Fibroblast of the aortic adventitia (primary cell): ENCODE measurements around the gene IQSEC1. TPM values are rescaled to one million over a fixed set of nuclear protein-coding genes. Genes with fewer than 3 reads are reported as not detected.

Experiments used
- DNase-seq: peaks from one replicate; pipeline ENCODE4 v3.0.0-alpha.2; 2010; ENCODE audit warnings: low read depth
- H3K4me3 ChIP-seq: 2 replicates; pipeline ENCODE4 v1.5.1; 2011; ENCODE audit warnings: low read depth, mild to moderate bottlenecking, control low read depth, low read length, moderate library complexity
- CTCF ChIP-seq: IDR thresholded peaks from 2 replicates; pipeline ENCODE4 v1.5.1; 2011; ENCODE audit warnings: mild to moderate bottlenecking, low read length, control low read depth, inconsistent platforms; ENCODE audit not compliant: insufficient read depth
- total RNA-seq: library from RNA; depleted of rRNA; stranded (reverse); fragments of >200 nt; gene quantifications from 2 replicates; pipeline ENCODE4 v1.2.3, GENCODE V29; 2012; ENCODE audit warnings: low replicate concordance

Gene IQSEC1
- total RNA-seq, 1 donor, result 15.9 TPM

- no peak overlapping the region for H3K4me3 ChIP-seq
- no peak for TF ChIP-seq CTCF
Measured at GRCh38 chr3:13009132-13009945, 63.9 kb downstream of the IQSEC1 start.

GRCh38 chr3:13008155-13008995 lies 64.9 kb downstream of the IQSEC1 start:
- no peak overlapping the region for H3K4me3 ChIP-seq
- TF ChIP-seq CTCF, result no peak
- DNase-seq, result no peak

More at GRCh38 chr3:13009132-13009945, 63.9 kb downstream of the IQSEC1 start:
- no peak for DNase-seq

- no peak overlapping the region for H3K4me3 ChIP-seq
- no peak for DNase-seq
- no peak for TF ChIP-seq CTCF
Measured at GRCh38 chr3:13007251-13007941, 65.8 kb downstream of the IQSEC1 start.

- H3K4me3 ChIP-seq, result no peak overlapping the region
- no peak for DNase-seq
- TF ChIP-seq CTCF, result no peak
Measured at GRCh38 chr3:13006216-13006990, 66.8 kb downstream of the IQSEC1 start.

- H3K4me3 ChIP-seq, result no peak overlapping the region
- TF ChIP-seq CTCF, result no peak
- DNase-seq, result no peak
Measured at GRCh38 chr3:13005301-13005700, 67.9 kb downstream of the IQSEC1 start.

GRCh38 chr3:13004376-13004775 lies 68.9 kb downstream of the IQSEC1 start:
- DNase-seq, result no peak
- TF ChIP-seq CTCF, result no peak
- no peak overlapping the region for H3K4me3 ChIP-seq
